Calu3 (cell line): ENCODE data around the gene CSNK1G3. TPM values are rescaled to one million over a fixed set of nuclear protein-coding genes. Genes with fewer than 3 reads are reported as not detected.

Experiments
- BruUV-seq: library from RNA; stranded (reverse); fragments of 400-500 nt; replicated peaks from 2 replicates; lab custom pipeline; 2021; lab: Mats Ljungman, UMichigan
- CTCF ChIA-PET: fragments of 300-600 bp; sonication (Branson Sonifier 250); formaldehyde crosslinking; loops from one replicate; lab custom pipeline; 2022; ENCODE audit warnings: antibody characterized with exemption; lab: Charles Lee
- DNase-seq: peaks from one replicate; pipeline ENCODE4 v3.0.0; 2022
- H3K27ac Mint-ChIP-seq: one replicate; pipeline ENCODE4 v1.8.0; 2022; ENCODE audit warnings: mixed read lengths; ENCODE audit not compliant: unreplicated experiment
- H3K27me3 Mint-ChIP-seq: one replicate; pipeline ENCODE4 v1.8.0; 2022; ENCODE audit warnings: mixed read lengths; ENCODE audit not compliant: unreplicated experiment
- H3K36me3 Mint-ChIP-seq: one replicate; pipeline ENCODE4 v1.8.0; 2022; ENCODE audit warnings: mild to moderate bottlenecking, moderate library complexity, mixed read lengths; ENCODE audit not compliant: insufficient read depth, unreplicated experiment
- H3K4me1 Mint-ChIP-seq: one replicate; pipeline ENCODE4 v1.8.0; 2022; ENCODE audit warnings: mild to moderate bottlenecking, low read depth, mixed read lengths; ENCODE audit not compliant: unreplicated experiment
- H3K4me3 Mint-ChIP-seq: one replicate; pipeline ENCODE4 v1.8.0; 2022; ENCODE audit warnings: mild to moderate bottlenecking, low read depth, moderate library complexity, mixed read lengths; ENCODE audit not compliant: unreplicated experiment
- H3K9me3 Mint-ChIP-seq: one replicate; pipeline ENCODE4 v1.8.0; 2022; ENCODE audit warnings: low read depth, mixed read lengths; ENCODE audit not compliant: unreplicated experiment
- intact Hi-C: fragments of 100-400 bp; cut with micrococcal nuclease; formaldehyde crosslinking; loops from one replicate; pipeline ENCODE4 v1.10.0; 2022; ENCODE audit not compliant: unreplicated experiment
- total RNA-seq: library from RNA; stranded (reverse); gene quantifications from 2 replicates; pipeline ENCODE4 v1.2.3, GENCODE V29; 2022
- TF ChIP-seq, protein P1 (sequence below): fragments of 200-600 bp; IDR thresholded peaks from one replicate; pipeline ENCODE4 v1.8.0; 2022; ENCODE audit warnings: antibody characterized with exemption; ENCODE audit not compliant: unreplicated experiment

Gene CSNK1G3
- total RNA-seq, 1 experiment from 2014 or later = 57.5 TPM

DNA sequence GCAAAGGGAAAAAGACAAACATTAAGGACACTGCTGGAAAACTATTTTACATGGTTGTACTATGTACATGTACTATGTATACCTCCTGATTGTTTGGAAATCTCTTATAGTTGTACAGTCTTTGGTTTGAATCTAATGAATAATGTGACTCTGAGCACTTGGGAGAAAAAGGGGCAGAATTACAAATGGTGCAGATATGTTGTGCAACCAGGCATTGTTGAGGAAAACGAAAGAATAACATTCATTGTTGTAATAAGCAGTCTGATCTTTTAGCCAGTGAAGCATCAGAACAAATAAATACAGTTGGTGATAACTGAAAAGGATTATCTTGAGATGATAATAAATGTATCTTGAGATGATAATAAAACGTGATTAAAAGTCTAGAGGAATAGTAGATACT lies 87.2 kb downstream of the CSNK1G3 start:
- CTCF ChIA-PET = no interaction called here
- H3K27me3 Mint-ChIP-seq = no peaks in the 10 kb centered on the region
- H3K4me1 Mint-ChIP-seq = no peaks in the 10 kb centered on the region
- TF ChIP-seq, protein P1, sequence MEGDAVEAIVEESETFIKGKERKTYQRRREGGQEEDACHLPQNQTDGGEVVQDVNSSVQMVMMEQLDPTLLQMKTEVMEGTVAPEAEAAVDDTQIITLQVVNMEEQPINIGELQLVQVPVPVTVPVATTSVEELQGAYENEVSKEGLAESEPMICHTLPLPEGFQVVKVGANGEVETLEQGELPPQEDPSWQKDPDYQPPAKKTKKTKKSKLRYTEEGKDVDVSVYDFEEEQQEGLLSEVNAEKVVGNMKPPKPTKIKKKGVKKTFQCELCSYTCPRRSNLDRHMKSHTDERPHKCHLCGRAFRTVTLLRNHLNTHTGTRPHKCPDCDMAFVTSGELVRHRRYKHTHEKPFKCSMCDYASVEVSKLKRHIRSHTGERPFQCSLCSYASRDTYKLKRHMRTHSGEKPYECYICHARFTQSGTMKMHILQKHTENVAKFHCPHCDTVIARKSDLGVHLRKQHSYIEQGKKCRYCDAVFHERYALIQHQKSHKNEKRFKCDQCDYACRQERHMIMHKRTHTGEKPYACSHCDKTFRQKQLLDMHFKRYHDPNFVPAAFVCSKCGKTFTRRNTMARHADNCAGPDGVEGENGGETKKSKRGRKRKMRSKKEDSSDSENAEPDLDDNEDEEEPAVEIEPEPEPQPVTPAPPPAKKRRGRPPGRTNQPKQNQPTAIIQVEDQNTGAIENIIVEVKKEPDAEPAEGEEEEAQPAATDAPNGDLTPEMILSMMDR = no peak
- peaks cover 2% of the 10 kb centered on the region for H3K36me3 Mint-ChIP-seq
- intact Hi-C loops = no loop called here
- no TSS peak for BruUV-seq
- no peak overlapping the region for H3K4me3 Mint-ChIP-seq
- DNase-seq = no peak
- H3K9me3 Mint-ChIP-seq = no peaks in the 10 kb centered on the region
- no peak overlapping the region for H3K27ac Mint-ChIP-seq

- H3K27me3 Mint-ChIP-seq = no peaks in the 10 kb centered on the region
Measured at GRCh38 chr5:123601610-123602009, 89.6 kb downstream of the CSNK1G3 start.

GRCh38 chr5:123605822-123606221 lies 93.8 kb downstream of the CSNK1G3 start:
- BruUV-seq = no TSS peak
- Mint-ChIP-seq H3K36me3 (no peaks in the 10 kb centered on the region), H3K27ac (no peak overlapping the region), H3K4me3 (no peak overlapping the region), H3K4me1 (no peaks in the 10 kb centered on the region), H3K27me3 (no peaks in the 10 kb centered on the region), H3K9me3 (no peaks in the 10 kb centered on the region)
- intact Hi-C loops = loop anchor here (5.0 kb wide), 1 partner anchor 1089 kb away; no protein-coding TSS in a partner anchor
- DNase-seq = no peak
- CTCF ChIA-PET = no interaction called here
- TF ChIP-seq, protein P1 = no peak

More at GRCh38 chr5:123601610-123602009, 89.6 kb downstream of the CSNK1G3 start:
- no peak for DNase-seq
- Mint-ChIP-seq H3K27ac (no peak overlapping the region), H3K36me3 (no peaks in the 10 kb centered on the region), H3K4me3 (no peak overlapping the region), H3K9me3 (no peaks in the 10 kb centered on the region), H3K4me1 (no peaks in the 10 kb centered on the region)
- TF ChIP-seq, protein P1 = no peak
- CTCF ChIA-PET = no interaction called here
- BruUV-seq = no TSS peak
- intact Hi-C loops = no loop called here

DNA sequence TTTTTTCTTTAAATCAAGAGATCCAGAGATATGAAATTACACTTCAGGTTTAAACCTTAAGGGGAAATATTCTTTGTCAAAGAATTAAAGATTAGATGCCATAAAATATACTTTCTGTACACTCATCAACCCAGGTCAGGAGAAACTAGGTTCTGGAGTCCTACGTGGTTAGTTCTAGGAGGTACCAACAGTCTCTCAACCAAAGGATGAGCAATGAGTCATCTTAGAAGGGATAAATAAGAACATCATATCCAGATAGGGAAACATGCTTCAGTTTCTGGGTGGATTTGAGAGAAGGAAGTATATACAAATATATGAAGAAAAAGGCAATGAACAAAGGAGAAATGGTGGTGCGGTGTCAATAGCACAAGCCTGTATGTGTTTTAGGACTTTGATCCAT lies 98.2 kb downstream of the CSNK1G3 start:
- intact Hi-C loops = loop anchor here (2.0 to 5.0 kb wide), 3 partner anchors 187 to 713 kb away; partner anchors contain the start of gene CEP120
- TF ChIP-seq, protein P1 = no peak
- Mint-ChIP-seq H3K27ac (no peak overlapping the region), H3K9me3 (no peaks in the 10 kb centered on the region), H3K4me3 (no peak overlapping the region), H3K4me1 (no peaks in the 10 kb centered on the region), H3K27me3 (no peaks in the 10 kb centered on the region), H3K36me3 (no peaks in the 10 kb centered on the region)
- DNase-seq = no peak
- CTCF ChIA-PET = interaction anchor here (1.6 kb wide), 1 partner anchor 187 kb away, joined by 19 read pairs; the partner anchor contains the start of gene CEP120
- no TSS peak for BruUV-seq
